ENCODE results near the gene AGRP.

DNA sequence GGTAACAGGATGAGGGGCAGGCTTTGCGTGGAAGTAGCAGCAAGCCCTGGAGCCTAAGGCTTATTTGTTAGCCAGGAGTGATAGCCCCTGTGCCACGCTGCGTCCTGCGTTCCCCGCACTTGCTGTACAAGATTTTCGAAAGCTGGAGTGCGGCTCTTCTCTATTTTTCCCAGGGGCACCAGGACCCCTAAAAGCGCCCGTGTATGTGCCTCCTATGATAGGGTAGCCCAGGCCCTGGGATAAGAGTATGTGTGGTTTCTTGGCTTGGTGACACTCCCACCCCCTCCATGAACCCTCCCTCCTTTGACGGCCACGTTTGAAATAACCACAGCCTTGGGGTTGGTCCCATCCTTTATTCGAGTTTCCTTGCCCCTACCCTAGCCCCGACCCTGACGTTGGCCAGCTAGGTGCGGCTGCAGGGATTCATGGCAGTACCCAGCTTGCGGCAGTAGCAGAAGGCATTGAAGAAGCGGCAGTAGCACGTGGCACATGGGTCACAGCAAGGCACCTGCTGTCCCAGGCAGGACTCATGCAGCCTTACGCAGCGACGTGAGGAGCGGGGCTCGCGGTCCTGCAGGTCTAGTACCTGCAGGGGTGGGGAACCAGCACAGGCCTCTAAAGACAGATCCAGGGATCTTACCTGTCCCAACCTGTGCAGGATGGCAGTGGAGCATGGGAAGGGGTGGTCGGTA lies 968 bp downstream of the AGRP start:
- no peak for TF ChIP-seq CTCF (IDR thresholded peaks at IDR 0.05; ENCODE audit: low read depth, low read length)
- no peak for TF ChIP-seq POLR2A (IDR thresholded peaks at IDR 0.05; ENCODE audit: extremely low read depth, insufficient read length)
- TF ChIP-seq MAX (IDR thresholded peaks at IDR 0.05; ENCODE audit: low read depth, low read length) = no peak

All from NB4 (cell line).